HFFc6 (cell line): ENCODE data around the gene FGF19. TPM values are rescaled to one million over a fixed set of nuclear protein-coding genes. Genes with fewer than 3 reads are reported as not detected.

ENCODE experiments used
- DNase-seq: peaks from one replicate; pipeline ENCODE4 v3.0.0-alpha.2; 2018
- H3K27ac Mint-ChIP-seq: 2 replicates; pipeline ENCODE4 v1.8.0; 2020; ENCODE audit warnings: mild to moderate bottlenecking, mixed read lengths
- H3K27me3 Mint-ChIP-seq: 2 replicates; pipeline ENCODE4 v1.8.0; 2021; ENCODE audit warnings: mild to moderate bottlenecking, moderate library complexity, mixed read lengths; ENCODE audit not compliant: insufficient read depth
- H3K36me3 Mint-ChIP-seq: 2 replicates; pipeline ENCODE4 v1.8.0; 2021; ENCODE audit warnings: low read depth, mixed read lengths
- H3K4me1 Mint-ChIP-seq: 2 replicates; pipeline ENCODE4 v1.8.0; 2020; ENCODE audit warnings: low read depth, mixed read lengths
- H3K4me3 Mint-ChIP-seq: 2 replicates; pipeline ENCODE4 v1.8.0; 2020; ENCODE audit warnings: mild to moderate bottlenecking, moderate library complexity, mixed read lengths
- H3K9me3 Mint-ChIP-seq: 2 replicates; pipeline ENCODE4 v1.8.0; 2020; ENCODE audit warnings: mild to moderate bottlenecking, mixed read lengths
- total RNA-seq, 6 experiments: library from RNA; stranded (reverse); fragmentation: NEBNext Ultra II Directional; extraction: Animal tissue kit (Norgen Biotek cat#: 25700); gene quantifications; 2 replicates in 1 of 6; 3 replicates in 5 of 6; pipeline ENCODE4 v1.2.3, GENCODE V29; 2021
- TF ChIP-seq, protein P1 (sequence below): fragments of 200-600 bp; sonication (generic); IDR thresholded peaks from 2 replicates; pipeline ENCODE4 v1.5.0; 2021; ENCODE audit warnings: antibody characterized with exemption, mild to moderate bottlenecking

Gene FGF19
- total RNA-seq, 6 experiments from 2014 or later: not detected

DNA sequence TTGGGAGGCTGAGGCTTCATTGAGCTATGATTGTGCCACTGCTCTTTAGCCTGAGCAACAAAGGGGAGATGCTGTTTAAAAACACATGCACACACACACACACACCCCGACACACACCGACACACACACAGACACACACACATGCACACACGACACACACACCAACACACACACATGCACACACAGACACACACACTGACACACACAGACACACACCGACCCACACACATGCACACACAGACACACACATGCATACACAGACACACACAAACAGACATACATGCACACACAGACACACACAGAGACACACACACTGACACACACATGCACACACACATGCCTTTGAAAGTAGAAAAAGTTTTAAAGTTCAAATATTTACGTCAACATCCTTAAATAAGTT, 23.1 kb downstream of the FGF19 start:
- peaks cover 13% of the 10 kb centered on the region for H3K4me1 Mint-ChIP-seq
- DNase-seq: no peak
- TF ChIP-seq, protein P1, sequence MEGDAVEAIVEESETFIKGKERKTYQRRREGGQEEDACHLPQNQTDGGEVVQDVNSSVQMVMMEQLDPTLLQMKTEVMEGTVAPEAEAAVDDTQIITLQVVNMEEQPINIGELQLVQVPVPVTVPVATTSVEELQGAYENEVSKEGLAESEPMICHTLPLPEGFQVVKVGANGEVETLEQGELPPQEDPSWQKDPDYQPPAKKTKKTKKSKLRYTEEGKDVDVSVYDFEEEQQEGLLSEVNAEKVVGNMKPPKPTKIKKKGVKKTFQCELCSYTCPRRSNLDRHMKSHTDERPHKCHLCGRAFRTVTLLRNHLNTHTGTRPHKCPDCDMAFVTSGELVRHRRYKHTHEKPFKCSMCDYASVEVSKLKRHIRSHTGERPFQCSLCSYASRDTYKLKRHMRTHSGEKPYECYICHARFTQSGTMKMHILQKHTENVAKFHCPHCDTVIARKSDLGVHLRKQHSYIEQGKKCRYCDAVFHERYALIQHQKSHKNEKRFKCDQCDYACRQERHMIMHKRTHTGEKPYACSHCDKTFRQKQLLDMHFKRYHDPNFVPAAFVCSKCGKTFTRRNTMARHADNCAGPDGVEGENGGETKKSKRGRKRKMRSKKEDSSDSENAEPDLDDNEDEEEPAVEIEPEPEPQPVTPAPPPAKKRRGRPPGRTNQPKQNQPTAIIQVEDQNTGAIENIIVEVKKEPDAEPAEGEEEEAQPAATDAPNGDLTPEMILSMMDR: no peak
- H3K27me3 Mint-ChIP-seq: peaks cover 4% of the 10 kb centered on the region
- no peaks in the 10 kb centered on the region for H3K36me3 Mint-ChIP-seq
- no peak overlapping the region for H3K4me3 Mint-ChIP-seq
- H3K27ac Mint-ChIP-seq: no peak overlapping the region
- no peaks in the 10 kb centered on the region for H3K9me3 Mint-ChIP-seq

DNA sequence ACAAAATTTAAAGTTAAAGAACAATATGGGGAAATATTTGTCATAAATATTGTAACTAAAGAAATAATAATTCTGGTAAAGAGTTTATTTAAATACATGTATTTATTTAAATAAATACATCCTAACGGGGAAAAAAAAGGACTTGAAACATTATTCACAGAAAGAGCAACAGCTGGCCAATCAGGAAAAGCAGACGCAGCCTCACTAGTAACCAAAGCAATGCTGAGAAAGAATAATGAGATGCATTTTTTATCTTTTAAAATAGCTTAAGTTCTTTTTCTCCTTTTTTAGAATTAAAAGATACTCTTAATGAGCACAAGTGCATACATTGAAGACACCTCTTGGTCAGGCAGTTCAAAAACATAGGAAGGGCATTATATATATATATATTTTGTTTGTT, 26.1 kb downstream of the FGF19 start:
- peaks cover 1% of the 10 kb centered on the region; the same call in 1 of the 2 replicates for H3K27me3 Mint-ChIP-seq
- no peaks in the 10 kb centered on the region for H3K9me3 Mint-ChIP-seq
- no peak for DNase-seq
- H3K4me3 Mint-ChIP-seq: no peak overlapping the region
- H3K4me1 Mint-ChIP-seq: peaks cover 30% of the 10 kb centered on the region
- H3K27ac Mint-ChIP-seq: no peak overlapping the region
- peaks cover 5% of the 10 kb centered on the region for H3K36me3 Mint-ChIP-seq
- TF ChIP-seq, protein P1: no peak

DNA sequence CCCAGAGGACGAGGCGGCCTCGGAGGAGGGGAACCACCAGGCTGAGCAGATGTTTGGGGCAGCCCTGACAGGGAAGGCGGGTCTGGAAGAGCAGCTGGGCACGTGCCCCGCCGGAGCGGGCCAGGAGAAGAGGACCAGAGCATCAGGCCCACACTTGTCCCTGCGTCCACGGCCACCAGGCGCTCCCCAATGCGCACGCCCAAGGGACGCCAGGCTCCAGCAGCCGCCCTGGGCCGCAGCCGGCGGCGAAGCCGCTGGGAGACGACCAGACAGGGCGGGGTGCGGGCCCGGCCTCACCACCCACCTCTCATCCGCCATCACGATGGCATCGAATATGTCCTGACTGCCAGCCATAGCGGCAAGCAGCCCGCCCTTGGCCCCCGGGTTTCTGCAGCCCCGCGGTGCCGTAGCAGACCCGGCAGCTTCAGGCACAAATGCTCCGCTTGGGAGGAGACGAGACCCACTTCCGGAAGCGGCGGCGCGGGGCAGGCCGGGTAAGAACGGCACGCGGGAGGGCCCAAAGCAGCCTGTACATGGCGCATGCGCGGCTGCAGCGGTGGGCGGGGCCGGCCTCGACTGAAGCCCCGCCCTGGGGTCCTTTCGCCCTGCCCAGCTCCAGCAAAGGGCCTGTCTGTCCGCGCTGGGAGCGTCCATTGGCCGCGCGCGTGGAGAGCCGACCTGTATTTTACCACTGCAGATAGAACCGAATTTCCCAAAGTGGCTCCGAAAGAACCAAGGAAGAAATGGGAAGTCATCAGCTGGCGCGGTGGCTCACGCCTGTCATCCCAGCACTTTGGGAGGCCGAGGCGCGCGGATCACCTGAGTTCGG, 28.7 kb downstream of the FGF19 start, which contains the start of gene LTO1:
Gene LTO1, minus strand, starts transcription at position 468 of the 829 bp plus-strand sequence. Its CDS starts 114 bp downstream, at position 354.
- peak within 1 kb of the TSS; percentile 99 for H3K27ac Mint-ChIP-seq
- H3K36me3 Mint-ChIP-seq: peaks cover 18% of the 10 kb centered on the region

DNA sequence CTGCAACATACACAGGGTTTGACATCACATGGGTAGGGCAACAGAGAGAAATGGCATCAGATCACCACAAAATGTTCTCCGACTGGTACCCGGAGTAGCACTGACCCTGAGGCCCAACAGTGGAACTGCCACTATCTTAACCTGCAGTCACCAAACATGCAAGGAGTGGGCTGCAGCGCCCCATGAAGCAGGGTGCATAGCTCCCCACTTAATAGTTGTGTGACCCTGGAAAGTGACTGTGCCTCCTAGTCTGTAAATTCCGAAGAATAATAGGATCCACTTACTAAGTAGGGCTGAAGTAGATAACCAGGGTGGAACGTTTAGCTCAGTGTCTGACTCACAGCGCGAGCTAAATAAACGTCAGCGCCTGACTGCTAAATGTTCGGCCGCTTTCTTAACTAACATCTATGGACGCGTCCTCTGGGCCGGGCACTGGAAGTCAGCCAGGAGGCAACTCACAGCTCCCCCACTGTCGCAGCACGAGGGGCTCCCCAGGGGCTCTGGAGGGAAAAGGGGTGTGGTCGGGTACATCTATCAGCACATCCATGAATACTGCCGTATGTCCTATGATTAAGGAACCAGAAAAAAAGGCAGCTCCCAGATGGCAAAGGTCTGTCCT, 29.4 kb downstream of the FGF19 start:
- H3K4me1 Mint-ChIP-seq: peaks cover 46% of the 10 kb centered on the region
- H3K27ac Mint-ChIP-seq: peak overlapping the region; percentile 99
- H3K27me3 Mint-ChIP-seq: no peaks in the 10 kb centered on the region; the same call in 1 of the 2 replicates
- peak; percentile 78 for DNase-seq
- peaks cover 21% of the 10 kb centered on the region for H3K36me3 Mint-ChIP-seq
- H3K4me3 Mint-ChIP-seq: peak overlapping the region; percentile 99
- TF ChIP-seq, protein P1: no peak
- no peaks in the 10 kb centered on the region for H3K9me3 Mint-ChIP-seq

More for the DNA sequence above, 28.7 kb downstream of the FGF19 start, which contains the start of gene LTO1:
- TF ChIP-seq, protein P1: no peak; the same call in 1 of the 2 replicates
- Mint-ChIP-seq H3K9me3 (no peaks in the 10 kb centered on the region), H3K4me1 (peaks cover 43% of the 10 kb centered on the region), H3K27me3 (no peaks in the 10 kb centered on the region; the same call in 1 of the 2 replicates), H3K4me3 (peak within 1 kb of the TSS; percentile 99)
- peak; percentile 92 for DNase-seq

DNA sequence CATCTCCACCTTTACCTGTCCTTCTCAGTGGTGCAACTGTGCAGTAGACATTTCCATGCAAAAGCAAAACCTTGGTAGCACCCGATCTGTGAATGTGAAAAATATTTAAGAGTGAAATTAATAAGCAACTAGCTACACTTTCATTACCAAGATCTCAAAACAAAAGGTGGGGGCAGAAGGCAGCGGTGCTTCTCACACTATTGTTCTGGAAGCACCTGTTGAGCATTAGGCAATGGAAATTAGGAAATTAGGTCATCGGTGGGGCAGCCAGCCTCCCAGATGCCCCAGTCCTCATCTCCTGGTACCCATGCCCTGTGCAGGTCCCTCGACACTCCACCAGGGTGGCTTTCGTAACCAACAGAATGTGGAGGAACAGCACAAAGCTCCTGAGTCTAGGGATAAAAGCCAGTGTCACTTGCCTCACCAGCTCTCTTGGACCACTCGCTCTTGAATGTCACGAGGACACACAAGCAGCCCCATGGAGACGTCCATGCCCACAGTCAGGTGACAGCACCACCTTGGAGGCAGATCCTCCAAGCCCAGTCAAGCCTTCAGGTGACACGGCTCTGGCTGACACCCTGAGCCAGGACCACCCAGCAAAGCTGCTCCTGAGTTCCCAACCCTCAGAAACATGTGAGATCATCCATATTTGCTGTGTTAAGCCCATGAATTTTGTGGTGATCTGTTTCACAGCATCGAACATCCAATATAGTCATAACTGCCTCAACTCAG, 31.9 kb downstream of the FGF19 start:
- Mint-ChIP-seq H3K4me3 (no peak overlapping the region), H3K36me3 (peaks cover 33% of the 10 kb centered on the region), H3K4me1 (peaks cover 46% of the 10 kb centered on the region), H3K27me3 (peaks cover 2% of the 10 kb centered on the region; the same call in 1 of the 2 replicates), H3K27ac (no peak overlapping the region), H3K9me3 (no peaks in the 10 kb centered on the region)
- TF ChIP-seq, protein P1: peak; percentile 39
- DNase-seq: no peak
